NCI-H2227 treated with DMSO at 0.1 percent for 48 hours (cell line): ENCODE measurements around the gene FOXP1.

Source experiments
- DNase-seq: peaks from one replicate; lab custom pipeline; 2025; lab: John Stamatoyannopoulos, UW

The FOXP1 gene

GRCh38 chr3:71077070-71077469, 506.5 kb downstream of the FOXP1 start:
- DNase-seq, result no peak

- no peak for DNase-seq
These were observed 507.0 kb downstream of the FOXP1 start for GRCh38 chr3:71076361-71077002.

DNA sequence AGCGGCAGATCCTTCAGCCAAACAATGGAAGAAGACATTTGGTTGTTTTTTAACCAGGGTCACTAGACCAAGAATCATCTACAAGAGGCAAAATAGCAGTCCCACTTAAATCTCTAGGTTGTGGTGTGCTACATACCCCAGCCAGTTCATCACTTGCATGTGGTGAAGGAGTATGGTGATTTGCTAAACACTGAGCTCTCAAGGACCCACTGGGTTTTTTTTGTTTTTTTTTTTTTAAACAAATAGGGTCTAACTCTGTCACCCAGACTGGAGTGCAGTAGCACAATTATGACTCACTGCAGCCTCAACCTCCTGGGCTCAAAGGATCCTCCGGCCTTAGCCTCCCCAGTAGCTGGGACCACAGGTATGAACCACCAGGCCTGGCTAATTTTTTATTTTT, 508.0 kb downstream of the FOXP1 start:
- no peak for DNase-seq

DNA sequence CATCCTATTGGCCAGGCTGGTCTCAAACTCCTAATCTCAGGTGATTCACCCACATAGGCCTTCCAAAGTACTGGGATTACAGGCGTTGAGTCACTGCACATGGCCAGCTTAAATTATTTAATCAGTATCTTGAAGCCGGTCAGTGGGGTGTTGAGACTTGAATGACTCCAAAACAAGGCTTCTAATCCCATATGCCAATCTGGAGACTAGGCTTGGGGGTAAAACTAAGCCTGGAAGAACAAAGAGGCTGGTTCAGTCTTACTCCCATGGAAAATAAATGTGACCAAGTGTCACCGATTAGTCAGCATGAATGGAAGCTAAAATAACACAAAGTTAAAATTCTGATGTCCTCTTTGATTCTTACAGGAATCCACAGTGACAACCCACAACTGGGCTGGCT, 509.1 kb downstream of the FOXP1 start:
- no peak for DNase-seq

GRCh38 chr3:71072986-71073385, 510.5 kb downstream of the FOXP1 start:
- DNase-seq, result no peak

GRCh38 chr3:71072287-71072686, 511.2 kb downstream of the FOXP1 start:
- no peak for DNase-seq

DNA sequence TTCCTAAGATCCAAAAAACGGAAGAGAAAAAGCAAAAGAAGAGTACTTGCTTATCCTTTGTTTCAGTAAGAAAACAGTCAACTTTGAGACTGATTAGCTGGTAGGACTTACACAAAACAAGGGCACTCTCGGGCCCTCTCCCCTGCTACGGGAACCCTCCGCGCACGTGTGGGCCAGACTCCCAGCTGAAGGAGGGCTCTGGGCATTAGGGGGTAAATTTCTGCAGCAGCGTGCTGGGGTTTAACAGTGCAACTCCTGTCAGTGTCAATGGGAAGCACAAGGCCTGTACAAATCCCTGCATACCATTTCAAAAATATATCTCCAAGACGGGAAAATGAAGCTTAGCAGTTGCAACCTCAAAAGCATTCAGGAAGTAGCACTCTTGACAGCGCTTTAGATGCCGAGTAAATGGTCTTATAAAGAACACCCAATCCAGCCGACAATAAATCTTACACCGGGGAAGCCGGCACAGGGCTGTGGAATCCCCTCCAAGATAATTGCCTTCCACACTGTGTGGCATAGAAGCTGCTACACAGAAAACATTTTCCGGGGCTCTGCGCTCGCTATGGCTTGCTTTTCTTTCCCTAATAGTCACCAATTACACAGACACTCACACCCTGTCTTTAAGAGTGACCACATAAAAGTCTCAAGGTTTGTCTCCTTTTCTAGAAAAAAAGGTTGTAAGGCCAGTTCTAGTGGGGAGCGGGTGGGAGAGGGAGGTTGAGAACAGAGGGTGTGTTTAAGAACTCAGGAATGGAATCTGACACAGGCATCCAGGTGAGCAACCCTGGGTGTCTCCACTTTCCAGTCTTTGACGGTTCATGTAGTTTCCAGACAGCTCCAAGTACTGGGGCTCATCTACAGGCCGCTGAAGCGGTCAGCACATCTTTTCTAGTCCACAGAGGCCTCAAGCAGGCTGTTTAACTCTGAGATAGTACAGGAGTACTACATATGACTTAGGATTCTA, 512.7 kb downstream of the FOXP1 start:
- no peak for DNase-seq

DNA sequence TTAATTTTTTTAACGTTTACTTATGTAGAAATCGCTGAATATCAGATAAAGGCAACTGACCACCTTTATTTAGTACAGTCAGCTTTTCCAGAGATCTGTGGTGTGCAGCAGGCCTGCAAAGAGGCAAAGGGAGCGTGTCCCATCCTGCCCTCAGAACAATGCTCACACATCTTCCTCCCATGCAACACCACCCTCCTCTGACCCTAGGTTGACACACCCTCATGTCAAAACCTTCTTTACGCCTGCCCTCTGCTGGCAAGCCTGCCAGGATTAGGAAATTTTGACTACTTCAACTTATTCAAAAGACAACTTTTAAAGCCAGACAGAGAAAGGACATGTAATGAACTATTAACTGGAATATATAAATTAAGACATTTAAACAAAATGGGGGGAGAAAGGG, 513.7 kb downstream of the FOXP1 start:
- no peak for DNase-seq

DNA sequence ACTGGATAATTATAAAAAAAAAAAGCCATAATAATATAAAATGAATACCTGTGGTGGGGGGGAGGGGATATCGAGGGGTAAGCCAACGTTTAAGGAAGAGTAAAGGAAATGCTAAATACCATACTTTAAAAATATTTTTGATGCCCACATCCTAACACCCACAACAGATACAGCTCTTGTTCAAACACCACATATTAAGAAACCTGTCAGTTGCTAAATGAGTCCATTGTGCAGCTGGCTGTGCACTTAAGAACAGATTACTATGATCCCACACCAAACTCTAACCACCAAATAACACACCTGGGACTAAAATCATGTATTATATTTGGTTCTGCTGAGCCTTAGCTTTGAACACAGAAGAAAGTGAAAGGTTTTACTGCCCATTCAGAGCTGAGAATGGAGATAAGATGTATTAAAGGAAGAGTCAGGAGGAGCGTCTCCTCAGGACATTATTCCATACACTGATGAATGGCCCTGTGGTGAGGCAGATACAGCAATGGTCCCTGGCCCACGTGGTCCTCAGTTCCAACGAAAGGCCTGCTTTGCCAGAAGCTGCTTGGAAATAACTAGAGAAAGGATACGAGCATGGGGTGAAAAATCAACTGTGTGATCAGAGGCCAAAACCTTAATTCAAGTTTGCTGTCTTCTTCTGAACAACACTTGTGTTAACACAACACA, 515.4 kb downstream of the FOXP1 start:
- no peak for DNase-seq

DNA sequence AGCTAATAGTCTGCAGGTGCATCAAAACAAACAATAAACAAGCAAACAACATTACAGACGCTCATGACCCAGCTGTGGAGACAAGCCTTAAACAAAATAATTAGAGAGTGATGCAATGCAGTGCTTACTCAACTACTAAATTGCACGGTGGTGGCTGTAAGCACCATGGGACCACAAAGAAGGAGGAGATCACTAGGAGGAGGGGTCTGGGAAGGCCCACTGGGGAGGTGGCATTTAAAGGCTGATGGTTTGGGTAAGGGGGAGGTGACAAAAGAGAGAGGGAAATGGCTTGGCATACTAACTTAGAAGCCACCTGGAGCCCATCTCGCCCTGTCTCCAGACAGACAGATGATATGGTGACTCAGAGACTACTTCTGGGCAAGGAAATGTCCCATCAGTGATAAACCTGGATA, 516.7 kb downstream of the FOXP1 start:
- no peak for DNase-seq

GRCh38 chr3:71066356-71066755, 517.2 kb downstream of the FOXP1 start:
- DNase-seq, result no peak

DNA sequence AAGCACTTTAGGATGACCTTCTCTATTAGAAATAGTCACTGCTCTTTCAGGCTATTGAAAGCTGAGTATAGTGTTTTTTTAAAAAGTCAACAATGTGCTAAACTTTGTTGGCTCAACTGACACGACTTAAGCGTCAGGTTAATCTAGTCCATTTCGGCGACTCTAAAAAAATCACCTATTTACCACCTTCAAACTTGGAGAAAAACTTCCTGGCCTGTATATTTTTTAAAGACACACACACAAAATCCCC, 517.8 kb downstream of the FOXP1 start:
- DNase-seq, result no peak

GRCh38 chr3:71064956-71065763, 518.4 kb downstream of the FOXP1 start:
- DNase-seq, result no peak

DNA sequence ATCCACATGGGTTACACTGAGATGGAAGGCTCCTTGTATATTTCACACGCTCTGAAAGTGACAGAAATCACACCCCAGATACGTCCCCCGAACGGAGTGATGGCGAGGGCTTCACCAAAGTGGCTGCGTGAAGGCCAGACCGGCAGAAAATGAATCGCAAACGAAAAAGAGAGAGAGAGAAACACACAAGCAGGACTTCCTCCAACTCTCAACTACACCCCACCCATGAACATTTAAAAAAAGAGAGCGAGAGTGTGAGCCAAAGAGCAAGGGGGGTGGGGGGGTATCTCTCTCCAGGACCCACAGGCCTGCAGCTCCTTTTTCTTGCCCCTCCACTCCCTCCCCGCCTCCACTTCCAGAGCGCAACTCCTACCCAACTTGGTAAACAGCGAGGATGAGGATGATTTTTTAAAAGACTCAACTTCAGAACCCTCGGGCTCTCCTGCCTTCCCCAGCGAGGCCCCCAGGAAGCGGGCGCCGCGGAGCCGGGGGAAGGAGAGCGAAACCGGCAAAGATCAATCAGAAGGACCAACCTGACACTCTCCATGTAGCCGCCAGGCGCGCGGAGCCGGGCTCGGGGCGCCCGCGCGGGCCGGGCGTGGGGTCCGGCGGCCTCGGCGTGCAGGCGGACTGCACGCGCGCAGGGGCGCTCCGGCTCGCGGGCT, 519.1 kb downstream of the FOXP1 start:
- DNase-seq, result no peak

GRCh38 chr3:71063773-71064290, 519.7 kb downstream of the FOXP1 start:
- no peak for DNase-seq

DNA sequence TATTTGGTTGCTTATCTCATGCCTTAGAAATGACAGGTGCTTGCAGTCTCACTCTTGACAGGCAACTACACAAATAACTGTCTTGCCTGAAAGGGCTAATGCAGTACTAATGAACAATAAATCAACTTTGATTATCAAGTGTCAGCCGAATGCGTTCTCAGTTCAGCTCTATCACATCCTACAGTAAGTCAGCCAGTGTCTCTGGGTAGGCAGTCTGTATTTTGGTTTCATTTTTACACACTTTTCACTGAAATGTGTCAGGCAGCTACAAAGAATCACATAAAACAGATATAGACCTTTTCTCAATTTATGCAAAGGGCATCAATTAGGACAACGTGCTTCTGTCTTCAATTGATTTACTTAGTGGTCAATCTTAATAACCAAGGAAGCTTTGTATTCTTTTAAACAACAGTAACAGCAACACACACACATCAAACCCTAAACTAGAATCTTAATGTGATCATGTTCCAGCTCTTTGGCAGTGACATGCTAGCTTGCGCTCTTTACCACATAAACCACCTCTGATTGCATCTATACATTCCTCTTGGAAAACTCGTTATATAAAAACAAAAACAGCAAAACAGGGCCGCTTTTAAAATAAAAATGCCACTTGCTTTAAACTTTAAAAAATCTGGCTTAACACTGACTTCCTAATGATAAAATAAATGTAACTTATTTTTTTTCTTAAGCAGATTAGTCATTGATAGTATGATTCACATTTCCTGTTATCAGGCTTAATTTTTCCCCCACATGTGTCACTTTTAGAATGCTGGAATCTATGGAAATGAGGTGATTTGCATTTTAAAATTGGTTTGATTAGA, 520.4 kb downstream of the FOXP1 start:
- no peak for DNase-seq

DNA sequence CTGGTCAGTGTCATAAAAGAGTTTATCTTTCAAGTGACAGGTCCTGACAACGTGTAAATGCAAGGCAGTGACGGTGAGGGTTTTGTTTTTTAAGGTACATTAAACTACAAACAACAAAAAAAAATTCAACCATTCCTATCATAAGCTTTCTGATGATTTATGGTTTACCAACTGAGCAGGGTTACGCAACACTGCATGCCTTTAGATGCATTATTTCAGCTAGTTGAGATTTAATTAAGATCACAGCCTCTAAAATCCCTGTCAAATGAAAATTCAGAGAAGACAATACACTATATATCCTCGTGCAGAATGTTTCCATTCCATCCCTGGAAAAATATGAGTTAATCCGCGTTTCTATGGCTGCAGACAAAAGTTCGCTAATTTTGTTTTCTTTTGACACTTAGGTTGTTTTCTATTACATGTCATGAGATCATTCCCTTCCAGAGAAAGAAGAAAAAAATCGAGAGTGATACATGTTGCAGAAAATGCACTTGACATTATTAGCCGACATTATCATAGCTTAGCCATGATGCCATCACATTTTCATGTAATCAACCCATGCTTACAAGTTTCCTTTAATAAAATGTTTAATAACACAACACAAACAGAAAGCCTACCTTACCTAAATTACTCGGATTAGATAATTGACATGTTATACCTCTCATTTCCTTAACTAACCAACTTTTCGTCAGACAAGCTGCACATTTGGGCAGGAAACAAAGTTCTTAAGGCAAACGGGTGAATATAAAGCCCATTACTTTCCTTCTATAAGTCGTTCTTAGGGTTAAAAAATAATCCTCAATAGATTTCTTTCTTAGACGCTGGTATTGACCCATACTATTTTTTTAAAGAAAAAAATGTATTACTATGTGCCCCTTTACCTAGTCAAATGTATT, 521.2 kb downstream of the FOXP1 start:
- DNase-seq, result no peak

- DNase-seq, result no peak
These were observed 521.9 kb downstream of the FOXP1 start for GRCh38 chr3:71061581-71061980.

- DNase-seq, result no peak
These were observed 522.5 kb downstream of the FOXP1 start for GRCh38 chr3:71061037-71061436.

- DNase-seq, result no peak
These were observed 523.0 kb downstream of the FOXP1 start for GRCh38 chr3:71060536-71060935.
